HepG2 (cell line): ENCODE measurements around the gene PEA15. TPM values are rescaled to one million over a fixed set of nuclear protein-coding genes. Genes with fewer than 3 reads are reported as not detected.

ENCODE experiments used
- ARNT2 ChIP-seq: sonication (generic); formaldehyde crosslinking; IDR thresholded peaks from 2 replicates; pipeline ENCODE4 v1.8.0; 2022; ENCODE audit warnings: mild to moderate bottlenecking, low read depth, missing genetic modification reagents, moderate library complexity
- CC2D1A ChIP-seq: sonication (generic); formaldehyde crosslinking; IDR thresholded peaks from 2 replicates; pipeline ENCODE4 v1.8.1; 2023; ENCODE audit warnings: mild to moderate bottlenecking, missing genetic modification reagents
- DMAP1 ChIP-seq: IDR thresholded peaks from 2 replicates; pipeline ENCODE4 v1.6.1; 2016
- GABPA ChIP-seq, 2 experiments: IDR thresholded peaks; 2 replicates each; pipeline ENCODE4 v1.6.1; 2011 to 2016; ENCODE audit warnings: low read depth in 2 of 2, low read length in 1 of 2, missing biosample characterization in 1 of 2, missing genetic modification characterization in 1 of 2
- GTF2F1 ChIP-seq: fragments of 150-350 bp; IDR thresholded peaks from 2 replicates; pipeline ENCODE4 v1.6.1; 2014; ENCODE audit warnings: low read length
- HHEX ChIP-seq: IDR thresholded peaks from 2 replicates; pipeline ENCODE4 v1.6.1; 2016; ENCODE audit warnings: control low read depth
- ISX ChIP-seq: sonication (generic); formaldehyde crosslinking; conservative IDR thresholded peaks from 2 replicates; pipeline ENCODE4 v1.5.0; 2020; ENCODE audit warnings: missing genetic modification reagents
- JARID2 ChIP-seq: sonication (generic); formaldehyde crosslinking; IDR thresholded peaks from 2 replicates; pipeline ENCODE4 v1.8.1; 2023; ENCODE audit warnings: missing genetic modification reagents, inconsistent platforms; ENCODE audit not compliant: insufficient replicate concordance
- NFIB ChIP-seq: sonication (generic); formaldehyde crosslinking; IDR thresholded peaks from 2 replicates; pipeline ENCODE4 v1.9.0; 2021; ENCODE audit warnings: missing genetic modification reagents, mild to moderate bottlenecking, borderline replicate concordance
- REXO4 ChIP-seq: sonication (generic); formaldehyde crosslinking; IDR thresholded peaks from 2 replicates; pipeline ENCODE4 v1.8.0; 2022; ENCODE audit warnings: missing genetic modification reagents, mild to moderate bottlenecking, borderline replicate concordance
- RFX1 ChIP-seq: fragments of 450-650 bp; IDR thresholded peaks from 2 replicates; pipeline ENCODE4 v1.6.1; 2017
- RXRB ChIP-seq: IDR thresholded peaks from 2 replicates; pipeline ENCODE4 v1.6.1; 2016; ENCODE audit warnings: borderline replicate concordance, missing genetic modification reagents, missing compliant biosample characterization
- TBX2 ChIP-seq: sonication (generic); formaldehyde crosslinking; IDR thresholded peaks from 2 replicates; pipeline ENCODE4 v1.5.0; 2020; ENCODE audit warnings: missing genetic modification reagents, mild to moderate bottlenecking, borderline replicate concordance
- THAP11 ChIP-seq: IDR thresholded peaks from 2 replicates; pipeline ENCODE4 v1.6.1; 2016; ENCODE audit warnings: missing biosample characterization, missing genetic modification reagents
- ZBTB46 ChIP-seq: sonication (generic); formaldehyde crosslinking; IDR thresholded peaks from 2 replicates; pipeline ENCODE4 v1.4.0; 2020; ENCODE audit warnings: mild to moderate bottlenecking, missing genetic modification reagents, borderline replicate concordance
- ZNF274 ChIP-seq: sonication (generic); formaldehyde crosslinking; IDR thresholded peaks from 2 replicates; pipeline ENCODE4 v1.5.1; 2020; ENCODE audit warnings: mild to moderate bottlenecking, missing genetic modification reagents
- ZNF33A ChIP-seq: sonication (generic); formaldehyde crosslinking; IDR thresholded peaks from 2 replicates; pipeline ENCODE4 v1.5.1; 2020; ENCODE audit warnings: missing genetic modification reagents, mild to moderate bottlenecking, moderate library complexity, borderline replicate concordance
- ZNF577 ChIP-seq: sonication (generic); formaldehyde crosslinking; IDR thresholded peaks from 2 replicates; pipeline ENCODE4 v1.4.0; 2020; ENCODE audit warnings: mild to moderate bottlenecking, low read depth, missing genetic modification reagents, borderline replicate concordance
- ZNF7 ChIP-seq: IDR thresholded peaks from 2 replicates; pipeline ENCODE4 v1.6.1; 2016; ENCODE audit warnings: missing biosample characterization, missing genetic modification reagents
- polyA plus RNA-seq, 8 experiments: library from polyadenylated mRNA; depleted of rRNA in 3 of 8; stranded (reverse) in 7 of 8; unstranded in 1 of 8; fragments of >200 nt; fragmentation: Illumina TruSeq in 4 of 8; extraction: Trizol in 4 of 8; gene quantifications; 2 replicates each; pipeline versions ENCODE4 v1.2.1 to v1.2.3, GENCODE V29; 2011 to 2016; ENCODE audit warnings: low read depth in 4 of 8, missing spikeins in 1 of 8, mixed read lengths in 1 of 8; ENCODE audit not compliant: insufficient read depth in 1 of 8
- total RNA-seq, 5 experiments: library from RNA; depleted of rRNA; stranded (reverse); fragments of >200 nt; fragmentation: Illumina TruSeq; extraction: Trizol; gene quantifications; 2 replicates each; pipeline ENCODE4 v1.2.3, GENCODE V29; 2016; ENCODE audit warnings: low read depth in 1 of 5
- TF ChIP-seq, protein P1 (sequence below): sonication (generic); formaldehyde crosslinking; IDR thresholded peaks from 2 replicates; pipeline ENCODE4 v1.4.0; 2020; ENCODE audit warnings: missing genetic modification reagents
- TF ChIP-seq, protein P2 (sequence below): sonication (generic); formaldehyde crosslinking; IDR thresholded peaks from 2 replicates; pipeline ENCODE4 v1.5.1; 2020; ENCODE audit warnings: missing genetic modification reagents, mild to moderate bottlenecking, borderline replicate concordance

The PEA15 gene
- total and polyA plus RNA-seq, 2 of the 13 experiments (the other 11 are each of a cell fraction or from before 2014, with no cell fraction given): 12.1 to 35.2 TPM

DNA sequence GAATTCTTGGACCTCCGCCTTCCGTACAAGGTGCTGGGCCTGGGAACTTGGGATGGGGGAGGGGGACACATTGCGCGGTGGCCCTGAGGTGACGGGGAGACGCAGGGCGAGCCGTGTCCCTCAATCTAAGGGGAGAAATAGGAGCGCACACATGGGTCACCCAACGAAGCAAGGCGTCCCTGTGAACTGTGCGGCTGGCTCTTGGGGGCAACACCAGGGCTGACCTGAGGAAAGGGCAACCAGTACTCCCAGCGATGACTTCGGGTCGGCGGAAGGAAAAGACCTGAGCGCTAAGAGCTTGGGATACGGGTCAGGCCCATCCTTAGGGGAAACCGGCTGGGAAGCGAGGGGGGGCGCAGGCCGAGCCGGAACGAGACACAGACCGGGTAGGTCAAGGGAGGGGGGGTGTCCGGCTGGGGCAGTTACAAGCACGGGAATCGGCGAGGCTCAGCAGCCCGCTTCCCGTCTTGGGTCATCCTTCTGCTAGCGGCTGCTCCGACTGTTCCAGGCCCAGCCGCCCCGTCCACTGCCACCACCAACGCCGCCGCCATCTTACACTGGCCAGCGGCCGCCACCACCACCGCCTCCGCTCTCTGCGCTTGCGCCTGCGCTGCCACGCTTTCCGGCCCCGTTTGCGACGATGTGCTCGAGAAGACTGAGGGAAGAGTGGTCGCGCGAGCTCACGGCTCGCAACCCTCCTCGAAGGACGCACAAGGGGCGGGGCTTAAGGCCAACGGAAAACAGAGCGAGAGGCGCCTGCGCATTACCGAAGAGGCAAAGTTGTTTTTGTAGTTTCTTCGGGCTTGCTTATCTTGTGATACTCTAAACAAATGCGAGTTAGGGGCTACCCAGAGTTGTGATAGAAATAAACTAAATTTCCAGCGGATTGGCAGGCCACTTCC, 57.0 kb downstream of the PEA15 start, which contains the start of gene DCAF8 (continued):
- TF ChIP-seq, protein P1, sequence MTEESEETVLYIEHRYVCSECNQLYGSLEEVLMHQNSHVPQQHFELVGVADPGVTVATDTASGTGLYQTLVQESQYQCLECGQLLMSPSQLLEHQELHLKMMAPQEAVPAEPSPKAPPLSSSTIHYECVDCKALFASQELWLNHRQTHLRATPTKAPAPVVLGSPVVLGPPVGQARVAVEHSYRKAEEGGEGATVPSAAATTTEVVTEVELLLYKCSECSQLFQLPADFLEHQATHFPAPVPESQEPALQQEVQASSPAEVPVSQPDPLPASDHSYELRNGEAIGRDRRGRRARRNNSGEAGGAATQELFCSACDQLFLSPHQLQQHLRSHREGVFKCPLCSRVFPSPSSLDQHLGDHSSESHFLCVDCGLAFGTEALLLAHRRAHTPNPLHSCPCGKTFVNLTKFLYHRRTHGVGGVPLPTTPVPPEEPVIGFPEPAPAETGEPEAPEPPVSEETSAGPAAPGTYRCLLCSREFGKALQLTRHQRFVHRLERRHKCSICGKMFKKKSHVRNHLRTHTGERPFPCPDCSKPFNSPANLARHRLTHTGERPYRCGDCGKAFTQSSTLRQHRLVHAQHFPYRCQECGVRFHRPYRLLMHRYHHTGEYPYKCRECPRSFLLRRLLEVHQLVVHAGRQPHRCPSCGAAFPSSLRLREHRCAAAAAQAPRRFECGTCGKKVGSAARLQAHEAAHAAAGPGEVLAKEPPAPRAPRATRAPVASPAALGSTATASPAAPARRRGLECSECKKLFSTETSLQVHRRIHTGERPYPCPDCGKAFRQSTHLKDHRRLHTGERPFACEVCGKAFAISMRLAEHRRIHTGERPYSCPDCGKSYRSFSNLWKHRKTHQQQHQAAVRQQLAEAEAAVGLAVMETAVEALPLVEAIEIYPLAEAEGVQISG: peak; percentile 86
- TF ChIP-seq CC2D1A (CRISPR knock-in tag) (no peak), REXO4 (CRISPR knock-in tag) (no peak), RXRB (CRISPR knock-in tag) (no peak; the same call in none of the 2 replicates), GTF2F1 (peak; percentile 74; the same call in 1 of the 2 replicates), ISX (CRISPR knock-in tag) (no peak), JARID2 (CRISPR knock-in tag) (no peak), ZNF7 (CRISPR knock-in tag) (no peak), ARNT2 (CRISPR knock-in tag) (peak; percentile 92), GABPA (IDR thresholded peaks at IDR 0.05; ENCODE audit: low read depth, low read length) (no peak), GABPA (CRISPR knock-in tag; IDR thresholded peaks at IDR 0.05; ENCODE audit: low read depth) (peak; percentile 72), DMAP1 (CRISPR knock-in tag) (peak; percentile 86), THAP11 (CRISPR knock-in tag) (peak; percentile 94), RFX1 (no peak), NFIB (CRISPR knock-in tag) (no peak), HHEX (CRISPR knock-in tag) (no peak), ZNF274 (CRISPR knock-in tag) (no peak), TBX2 (CRISPR knock-in tag) (peak; percentile 71), ZBTB46 (CRISPR knock-in tag) (peak; percentile 74; the same call in 1 of the 2 replicates), ZNF33A (0 out of 2 replicates have a peak, but pooled peaks have one; percentile 57), ZNF577 (CRISPR knock-in tag) (no peak)
- TF ChIP-seq, protein P2, sequence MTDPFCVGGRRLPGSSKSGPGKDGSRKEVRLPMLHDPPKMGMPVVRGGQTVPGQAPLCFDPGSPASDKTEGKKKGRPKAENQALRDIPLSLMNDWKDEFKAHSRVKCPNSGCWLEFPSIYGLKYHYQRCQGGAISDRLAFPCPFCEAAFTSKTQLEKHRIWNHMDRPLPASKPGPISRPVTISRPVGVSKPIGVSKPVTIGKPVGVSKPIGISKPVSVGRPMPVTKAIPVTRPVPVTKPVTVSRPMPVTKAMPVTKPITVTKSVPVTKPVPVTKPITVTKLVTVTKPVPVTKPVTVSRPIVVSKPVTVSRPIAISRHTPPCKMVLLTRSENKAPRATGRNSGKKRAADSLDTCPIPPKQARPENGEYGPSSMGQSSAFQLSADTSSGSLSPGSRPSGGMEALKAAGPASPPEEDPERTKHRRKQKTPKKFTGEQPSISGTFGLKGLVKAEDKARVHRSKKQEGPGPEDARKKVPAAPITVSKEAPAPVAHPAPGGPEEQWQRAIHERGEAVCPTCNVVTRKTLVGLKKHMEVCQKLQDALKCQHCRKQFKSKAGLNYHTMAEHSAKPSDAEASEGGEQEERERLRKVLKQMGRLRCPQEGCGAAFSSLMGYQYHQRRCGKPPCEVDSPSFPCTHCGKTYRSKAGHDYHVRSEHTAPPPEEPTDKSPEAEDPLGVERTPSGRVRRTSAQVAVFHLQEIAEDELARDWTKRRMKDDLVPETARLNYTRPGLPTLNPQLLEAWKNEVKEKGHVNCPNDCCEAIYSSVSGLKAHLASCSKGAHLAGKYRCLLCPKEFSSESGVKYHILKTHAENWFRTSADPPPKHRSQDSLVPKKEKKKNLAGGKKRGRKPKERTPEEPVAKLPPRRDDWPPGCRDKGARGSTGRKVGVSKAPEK: no peak
